GM12878 (cell line): ENCODE measurements around the gene FOXP1. TPM values are rescaled to one million over a fixed set of nuclear protein-coding genes. Genes with fewer than 3 reads are reported as not detected.

Experiments used
- ATAC-seq: fragments of 200-7000 bp; cut with Tn5 transposase; 3 replicates; pipeline ENCODE4 v1.9.1; 2020; ENCODE audit warnings: mild to moderate bottlenecking, moderate library complexity
- BruUV-seq: library from RNA; stranded (reverse); fragments of 400-500 nt; replicated peaks from 2 replicates; lab custom pipeline; 2021; lab: Mats Ljungman, UMichigan
- CTCF ChIA-PET: fragments of 300-600 bp; sonication (Branson Sonifier 250); formaldehyde crosslinking; extraction: SDS; loops from one replicate; lab custom pipeline; 2021; ENCODE audit warnings: inconsistent platforms; lab: Yijun Ruan, JAX
- POLR2A ChIA-PET: fragments of 350-600 bp; formaldehyde crosslinking; extraction: SDS; loops from one replicate; lab custom pipeline; 2021; ENCODE audit warnings: inconsistent platforms; lab: Charles Lee
- RAD21 ChIA-PET: fragments of 300-600 bp; sonication (Branson Sonifier 250); formaldehyde crosslinking; loops from one replicate; lab custom pipeline; 2023; ENCODE audit warnings: antibody characterized with exemption; ENCODE audit not compliant: unreplicated experiment; lab: Charles Lee
- SMC1A ChIA-PET: fragments of 300-600 bp; sonication (Branson Sonifier 250); formaldehyde crosslinking; loops from one replicate; lab custom pipeline; 2023; ENCODE audit not compliant: unreplicated experiment, uncharacterized antibody; lab: Charles Lee
- DNase-seq: peaks from one replicate; pipeline ENCODE4 v3.0.0-alpha.2; 2011; ENCODE audit warnings: low read depth, low spot score
- FAIRE-seq: peaks from 3 replicates; lab custom pipeline; 2011; peaks lifted over from hg19 to GRCh38; lab: Jason Lieb, UNC
- H2AFZ ChIP-seq: 2 replicates; pipeline ENCODE4 v1.6.0; 2011; ENCODE audit warnings: low read depth, low read length, control low read depth; ENCODE audit not compliant: control insufficient read depth
- H3K27ac ChIP-seq: 2 replicates; pipeline ENCODE4 v1.5.1; 2011; ENCODE audit warnings: control low read depth; ENCODE audit not compliant: control insufficient read depth, insufficient read depth
- H3K27me3 ChIP-seq, 2 experiments: replicated peaks in 1 of 2; 2 replicates each; pipeline versions ENCODE4 v1.6.0 to v1.6.1; 2011; ENCODE audit warnings: low read length in 1 of 2; ENCODE audit not compliant: control insufficient read depth in 2 of 2, insufficient read depth in 2 of 2
- H3K36me3 ChIP-seq, 2 experiments: 2 replicates each; pipeline ENCODE4 v1.5.1; 2011; ENCODE audit warnings: low read length in 1 of 2; ENCODE audit not compliant: control insufficient read depth in 2 of 2, insufficient read depth in 2 of 2
- H3K4me1 ChIP-seq: 2 replicates; pipeline ENCODE4 v1.6.1; 2011; ENCODE audit warnings: mild to moderate bottlenecking, low read length, moderate library complexity, mixed read lengths; ENCODE audit not compliant: control insufficient read depth, insufficient read depth
- H3K4me2 ChIP-seq: 2 replicates; pipeline ENCODE4 v1.6.0; 2011; ENCODE audit warnings: control low read depth; ENCODE audit not compliant: control insufficient read depth, insufficient read depth
- H3K4me3 ChIP-seq: fragments of 200-600 bp; sonication (generic); 2 replicates; pipeline ENCODE4 v1.5.1; 2016
- H3K79me2 ChIP-seq: 2 replicates; pipeline ENCODE4 v1.6.0; 2011; ENCODE audit warnings: low read length; ENCODE audit not compliant: control insufficient read depth, insufficient read depth
- H3K9ac ChIP-seq: 2 replicates; pipeline ENCODE4 v1.8.0; 2011; ENCODE audit warnings: low read length, control low read depth, mixed read lengths; ENCODE audit not compliant: control insufficient read depth, insufficient read depth
- H3K9me3 ChIP-seq: replicated peaks from 3 replicates; pipeline ENCODE4 v1.5.1; 2011; ENCODE audit warnings: mild to moderate bottlenecking, low read length; ENCODE audit not compliant: control insufficient read depth, insufficient read depth
- H4K20me1 ChIP-seq: 2 replicates; pipeline ENCODE4 v1.6.0; 2011; ENCODE audit not compliant: control insufficient read depth, insufficient read depth
- BACH1 ChIP-seq: fragments of 450-650 bp; IDR thresholded peaks from 2 replicates; pipeline ENCODE4 v1.6.1; 2017; ENCODE audit warnings: mild to moderate bottlenecking, borderline replicate concordance
- CBX3 ChIP-seq: fragments of 200-600 bp; sonication (generic); IDR thresholded peaks from 2 replicates; pipeline ENCODE4 v1.6.1; 2016; ENCODE audit warnings: low read depth, borderline replicate concordance
- EED ChIP-seq: sonication (generic); IDR thresholded peaks from 2 replicates; pipeline ENCODE4 v1.6.1; 2016; ENCODE audit warnings: antibody characterized with exemption, low read depth
- HDAC2 ChIP-seq: fragments of 200-600 bp; sonication (generic); IDR thresholded peaks from 2 replicates; pipeline ENCODE4 v1.6.1; 2017
- LARP7 ChIP-seq: fragments of 450-650 bp; IDR thresholded peaks from 2 replicates; pipeline ENCODE4 v1.6.1; 2017; ENCODE audit warnings: mild to moderate bottlenecking
- MTA2 ChIP-seq: fragments of 450-650 bp; IDR thresholded peaks from 2 replicates; pipeline ENCODE4 v1.6.1; 2016; ENCODE audit warnings: low read depth, mild to moderate bottlenecking, moderate library complexity
- NR2C2 ChIP-seq: IDR thresholded peaks from 2 replicates; pipeline ENCODE4 v1.6.1; 2011; ENCODE audit warnings: borderline replicate concordance, low read depth; ENCODE audit not compliant: control insufficient read depth, insufficient read length
- NR2F1 ChIP-seq: fragments of 450-650 bp; conservative IDR thresholded peaks from 2 replicates; pipeline ENCODE4 v1.6.1; 2017; ENCODE audit warnings: mild to moderate bottlenecking
- SUPT20H ChIP-seq: IDR thresholded peaks from 2 replicates; pipeline ENCODE4 v1.6.1; 2011; ENCODE audit warnings: low read depth, mild to moderate bottlenecking, low read length, moderate library complexity, borderline replicate concordance; ENCODE audit not compliant: control insufficient read depth
- TCF3 ChIP-seq: IDR thresholded peaks from 2 replicates; pipeline ENCODE4 v1.6.1; 2012; ENCODE audit warnings: low read depth, mild to moderate bottlenecking, low read length, borderline replicate concordance; ENCODE audit not compliant: insufficient read depth
- YY1 ChIP-seq: IDR thresholded peaks from 2 replicates; pipeline ENCODE4 v1.6.1; 2011; ENCODE audit warnings: low read depth, mild to moderate bottlenecking, low read length
- ZNF274 ChIP-seq: IDR thresholded peaks from one replicate; pipeline ENCODE4 v1.8.0; 2011; ENCODE audit not compliant: insufficient read length, insufficient read depth
- ZNF687 ChIP-seq: fragments of 450-650 bp; IDR thresholded peaks from 2 replicates; pipeline ENCODE4 v1.6.1; 2017; ENCODE audit warnings: mild to moderate bottlenecking, moderate library complexity
- WGBS: methylation state at CpG from one replicate; pipeline ENCODE4 v1.1.6; 2016; ENCODE audit warnings: low lambda C conversion rate; ENCODE audit not compliant: insufficient replicate concordance, insufficient coverage; ENCODE audit errors: missing lambda C conversion rate; 5-methylcytosine and 5-hydroxymethylcytosine counted together
- in situ Hi-C: fragments of 300-500 bp; cut with MboI; formaldehyde crosslinking; loops from 9 replicates; pipeline ENCODE4 v1.14.3; 2018; ENCODE audit warnings: mixed read lengths
- intact Hi-C: fragments of 100-400 bp; cut with micrococcal nuclease; formaldehyde crosslinking; loops from one replicate; pipeline ENCODE4 v1.14.2; 2022; ENCODE audit not compliant: unreplicated experiment
- polyA plus RNA-seq, 11 experiments: library from polyadenylated mRNA; depleted of rRNA in 4 of 11; unstranded in 6 of 11; stranded (reverse) in 5 of 11; fragments of >200 nt; fragmentation: Nextera tagmentation in 4 of 11; fragmentation: Illumina TruSeq in 1 of 11; extraction: Ambion mirVana in 4 of 11; extraction: Trizol in 1 of 11; gene quantifications; 1 replicate in 1 of 11; 2 replicates in 10 of 11; pipeline versions ENCODE4 v1.2.1 to v1.2.3, GENCODE V29; 2011 to 2016; ENCODE audit warnings: inconsistent platforms in 2 of 11, missing spikeins in 2 of 11, low read depth in 1 of 11
- total RNA-seq, 4 experiments: library from RNA; depleted of rRNA in 3 of 4; stranded (reverse); fragments of >200 nt in 3 of 4; fragmentation: Illumina TruSeq in 1 of 4; extraction: Trizol in 1 of 4; gene quantifications; 2 replicates each; pipeline versions ENCODE4 v1.2.1 to v1.2.3, GENCODE V29; 2013 to 2021
- TF ChIP-seq, protein P1 (sequence below): fragments of 450-650 bp; formaldehyde crosslinking; IDR thresholded peaks from 2 replicates; pipeline ENCODE4 v1.5.0; 2022; ENCODE audit warnings: mild to moderate bottlenecking, missing genetic modification characterization
- TF ChIP-seq, protein P2 (sequence below): fragments of 450-650 bp; IDR thresholded peaks from 2 replicates; pipeline ENCODE4 v1.6.1; 2017; ENCODE audit warnings: low read depth, mild to moderate bottlenecking, moderate library complexity

FOXP1 gene
- total and polyA plus RNA-seq, 10 of the 15 experiments (the other 5 are each of a cell fraction or from before 2014, with no cell fraction given) = 0.05 to 1.6 (median 0.20) TPM; not detected in 1

- no peak for TF ChIP-seq ZNF274
- TF ChIP-seq NR2C2 = no peak
- no peak for TF ChIP-seq CBX3
- TF ChIP-seq TCF3 = no peak
- no peak for TF ChIP-seq NR2F1
- TF ChIP-seq HDAC2 = no peak
- no peak for TF ChIP-seq EED
- TF ChIP-seq, protein P1, sequence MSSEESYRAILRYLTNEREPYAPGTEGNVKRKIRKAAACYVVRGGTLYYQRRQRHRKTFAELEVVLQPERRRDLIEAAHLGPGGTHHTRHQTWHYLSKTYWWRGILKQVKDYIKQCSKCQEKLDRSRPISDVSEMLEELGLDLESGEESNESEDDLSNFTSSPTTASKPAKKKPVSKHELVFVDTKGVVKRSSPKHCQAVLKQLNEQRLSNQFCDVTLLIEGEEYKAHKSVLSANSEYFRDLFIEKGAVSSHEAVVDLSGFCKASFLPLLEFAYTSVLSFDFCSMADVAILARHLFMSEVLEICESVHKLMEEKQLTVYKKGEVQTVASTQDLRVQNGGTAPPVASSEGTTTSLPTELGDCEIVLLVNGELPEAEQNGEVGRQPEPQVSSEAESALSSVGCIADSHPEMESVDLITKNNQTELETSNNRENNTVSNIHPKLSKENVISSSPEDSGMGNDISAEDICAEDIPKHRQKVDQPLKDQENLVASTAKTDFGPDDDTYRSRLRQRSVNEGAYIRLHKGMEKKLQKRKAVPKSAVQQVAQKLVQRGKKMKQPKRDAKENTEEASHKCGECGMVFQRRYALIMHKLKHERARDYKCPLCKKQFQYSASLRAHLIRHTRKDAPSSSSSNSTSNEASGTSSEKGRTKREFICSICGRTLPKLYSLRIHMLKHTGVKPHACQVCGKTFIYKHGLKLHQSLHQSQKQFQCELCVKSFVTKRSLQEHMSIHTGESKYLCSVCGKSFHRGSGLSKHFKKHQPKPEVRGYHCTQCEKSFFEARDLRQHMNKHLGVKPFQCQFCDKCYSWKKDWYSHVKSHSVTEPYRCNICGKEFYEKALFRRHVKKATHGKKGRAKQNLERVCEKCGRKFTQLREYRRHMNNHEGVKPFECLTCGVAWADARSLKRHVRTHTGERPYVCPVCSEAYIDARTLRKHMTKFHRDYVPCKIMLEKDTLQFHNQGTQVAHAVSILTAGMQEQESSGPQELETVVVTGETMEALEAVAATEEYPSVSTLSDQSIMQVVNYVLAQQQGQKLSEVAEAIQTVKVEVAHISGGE (CRISPR knock-in tag) = no peak
Measured at GRCh38 chr3:71060536-71060935, 523.0 kb downstream of the FOXP1 start (continued).

GRCh38 chr3:71057526-71057894 lies 526.0 kb downstream of the FOXP1 start:
- Histone ChIP-seq H3K27ac (no peak overlapping the region), H2AFZ (no peak overlapping the region), H4K20me1 (no peaks in the 10 kb centered on the region), H3K4me2 (no peak overlapping the region), H3K4me3 (no peak overlapping the region), H3K36me3 (no peaks in the 10 kb centered on the region), H3K9ac (no peak overlapping the region), H3K79me2 (no peaks in the 10 kb centered on the region), H3K27me3 (peaks cover 0 to 2% of the 10 kb centered on the region in 2 experiments; a peak in 2 of 4 replicates), H3K4me1 (no peaks in the 10 kb centered on the region), H3K9me3 (no peaks in the 10 kb centered on the region)
- in situ Hi-C loops (no loop called here), intact Hi-C loops (loop anchor here (2.0 kb wide), 1 partner anchor 27 kb away; no protein-coding TSS in a partner anchor)
- DNase-seq = no peak
- no peak for ATAC-seq
- ChIA-PET POLR2A (no interaction called here), RAD21 (no interaction called here), SMC1A (no interaction called here), CTCF (interaction anchor here (0.6 kb wide), 1 partner anchor 453 kb away, joined by 3 read pairs; no protein-coding TSS in a partner anchor)
- FAIRE-seq = no peak
- WGBS = 40% methylated on average over 4 of the region's 4 CpGs
- BruUV-seq = no TSS peak
- TF ChIP-seq BACH1 = no peak
- TF ChIP-seq, protein P2, sequence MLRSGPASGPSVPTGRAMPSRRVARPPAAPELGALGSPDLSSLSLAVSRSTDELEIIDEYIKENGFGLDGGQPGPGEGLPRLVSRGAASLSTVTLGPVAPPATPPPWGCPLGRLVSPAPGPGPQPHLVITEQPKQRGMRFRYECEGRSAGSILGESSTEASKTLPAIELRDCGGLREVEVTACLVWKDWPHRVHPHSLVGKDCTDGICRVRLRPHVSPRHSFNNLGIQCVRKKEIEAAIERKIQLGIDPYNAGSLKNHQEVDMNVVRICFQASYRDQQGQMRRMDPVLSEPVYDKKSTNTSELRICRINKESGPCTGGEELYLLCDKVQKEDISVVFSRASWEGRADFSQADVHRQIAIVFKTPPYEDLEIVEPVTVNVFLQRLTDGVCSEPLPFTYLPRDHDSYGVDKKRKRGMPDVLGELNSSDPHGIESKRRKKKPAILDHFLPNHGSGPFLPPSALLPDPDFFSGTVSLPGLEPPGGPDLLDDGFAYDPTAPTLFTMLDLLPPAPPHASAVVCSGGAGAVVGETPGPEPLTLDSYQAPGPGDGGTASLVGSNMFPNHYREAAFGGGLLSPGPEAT = no peak
- no peak for TF ChIP-seq MTA2
- no peak for TF ChIP-seq SUPT20H
- TF ChIP-seq LARP7 = no peak
- TF ChIP-seq YY1 = no peak
- no peak for TF ChIP-seq ZNF687
